K562 (cell line): Measurements from ENCODE around the gene TREM2. TPM values are rescaled to one million over a fixed set of nuclear protein-coding genes. Genes with fewer than 3 reads are reported as not detected.

Experiments used
- ATAC-seq: fragments of 200-7000 bp; cut with Tn5 transposase; 3 replicates; pipeline ENCODE4 v1.9.1; 2020; ENCODE audit warnings: moderate library complexity
- BruUV-seq: library from RNA; stranded (reverse); fragments of 400-500 nt; replicated peaks from 2 replicates; lab custom pipeline; 2021; lab: Mats Ljungman, UMichigan
- CTCF ChIA-PET: fragments of 300-600 bp; formaldehyde crosslinking; extraction: SDS; loops from one replicate; lab custom pipeline; 2021; ENCODE audit warnings: low intra/inter-chr PET ratio; lab: Yijun Ruan, JAX
- POLR2A ChIA-PET: fragments of 300-600, 350-650 bp; sonication (Branson Sonifier 250); formaldehyde crosslinking; extraction: SDS; loops from one replicate; lab custom pipeline; 2021; ENCODE audit warnings: antibody characterized with exemption, inconsistent platforms; lab: Yijun Ruan, JAX
- DNase-seq, 4 experiments: peaks; one replicate each; pipeline versions ENCODE4 v3.0.0 to v3.0.0-alpha.2; 2011 to 2018; ENCODE audit warnings: low spot score in 3 of 4, mixed read lengths in 3 of 4; ENCODE audit errors: extremely low read depth in 1 of 4
- FAIRE-seq: peaks from 2 replicates; lab custom pipeline; 2011; peaks lifted over from hg19 to GRCh38; lab: Jason Lieb, UNC
- H2AFZ ChIP-seq: 2 replicates; pipeline ENCODE4 v1.6.0; 2011; ENCODE audit warnings: low read depth, low read length, control low read depth, inconsistent platforms
- H3K27ac ChIP-seq: fragments of 200-600 bp; 3 replicates; pipeline ENCODE4 v1.8.0; 2011; ENCODE audit warnings: low read depth, mild to moderate bottlenecking, control low read depth, inconsistent platforms, low read length, moderate library complexity, mixed read lengths; ENCODE audit errors: extremely low read depth
- H3K27me3 ChIP-seq, 2 experiments: fragments of 300-600 bp in 1 of 2; 2 replicates in 1 of 2; 3 replicates in 1 of 2; pipeline versions ENCODE4 v1.6.0 to v1.8.0; 2011; ENCODE audit warnings: inconsistent platforms in 2 of 2, low read length in 2 of 2, mild to moderate bottlenecking in 1 of 2, mixed read lengths in 1 of 2, moderate library complexity in 1 of 2; ENCODE audit not compliant: control insufficient read depth in 2 of 2, insufficient read depth in 2 of 2
- H3K36me3 ChIP-seq: fragments of 300-600 bp; 3 replicates; pipeline ENCODE4 v1.8.0; 2011; ENCODE audit warnings: mild to moderate bottlenecking, low read length, inconsistent platforms; ENCODE audit not compliant: control insufficient read depth, insufficient read depth
- H3K4me1 ChIP-seq, 2 experiments: fragments of 200-600 bp in 1 of 2; replicated peaks in 1 of 2; 2 replicates in 1 of 2; 3 replicates in 1 of 2; pipeline versions ENCODE4 v1.5.1 to v1.8.0; 2011; ENCODE audit warnings: inconsistent platforms in 2 of 2, low read length in 2 of 2, mild to moderate bottlenecking in 1 of 2, mixed read lengths in 1 of 2, moderate library complexity in 1 of 2; ENCODE audit not compliant: control insufficient read depth in 2 of 2, insufficient read depth in 2 of 2
- H3K4me2 ChIP-seq: 2 replicates; pipeline ENCODE4 v1.6.1; 2011; ENCODE audit warnings: low read length, control low read depth, inconsistent platforms, mixed read lengths; ENCODE audit not compliant: insufficient read depth
- H3K4me3 ChIP-seq: fragments of 200-600 bp; sonication (generic), shearing (Covaris generic); 2 replicates; pipeline ENCODE4 v1.5.1; 2016; ENCODE audit warnings: control low read depth, inconsistent platforms
- H3K79me2 ChIP-seq: fragments of 200-600 bp; 3 replicates; pipeline ENCODE4 v1.8.0; 2011; ENCODE audit warnings: low read length, inconsistent platforms; ENCODE audit not compliant: control insufficient read depth, insufficient read depth
- H3K9ac ChIP-seq, 2 experiments: 2 replicates each; pipeline versions ENCODE4 v1.6.0 to v1.6.1; 2011; ENCODE audit warnings: low read depth in 2 of 2, low read length in 2 of 2, control low read depth in 1 of 2, inconsistent platforms in 1 of 2, mild to moderate bottlenecking in 1 of 2, mixed read lengths in 1 of 2; ENCODE audit not compliant: insufficient read depth in 1 of 2
- H3K9me1 ChIP-seq: one replicate; pipeline ENCODE4 v1.6.0; 2011; ENCODE audit warnings: inconsistent platforms, mild to moderate bottlenecking, low read length, moderate library complexity; ENCODE audit not compliant: control insufficient read depth, insufficient read depth
- H3K9me3 ChIP-seq: replicated peaks from 2 replicates; pipeline ENCODE4 v1.5.1; 2011; ENCODE audit warnings: low read depth, low read length, inconsistent platforms; ENCODE audit not compliant: control insufficient read depth, insufficient read depth
- H4K20me1 ChIP-seq: replicated peaks from 2 replicates; pipeline ENCODE4 v1.6.1; 2011; ENCODE audit warnings: low read length, inconsistent platforms, mixed read lengths; ENCODE audit not compliant: control insufficient read depth, insufficient read depth
- ATF2 ChIP-seq: sonication (generic); formaldehyde crosslinking; IDR thresholded peaks from 2 replicates; pipeline ENCODE4 v1.8.1; 2022; ENCODE audit warnings: missing genetic modification reagents
- CHD4 ChIP-seq: fragments of 200-600 bp; sonication (generic); IDR thresholded peaks from 3 replicates; pipeline ENCODE4 v1.6.1; 2012; ENCODE audit warnings: low read depth, mild to moderate bottlenecking, mixed read lengths, low read length, inconsistent platforms; ENCODE audit not compliant: insufficient read depth, insufficient replicate concordance, poor library complexity, severe bottlenecking
- CTBP1 ChIP-seq: fragments of 450-650 bp; IDR thresholded peaks from 2 replicates; pipeline ENCODE4 v1.6.1; 2016; ENCODE audit warnings: borderline replicate concordance
- HNRNPL ChIP-seq: fragments of 200-400 bp; formaldehyde crosslinking; IDR thresholded peaks from 2 replicates; pipeline ENCODE4 v1.6.1; 2017; ENCODE audit warnings: low read depth, mild to moderate bottlenecking, low read length
- MAZ ChIP-seq, 2 experiments: fragments of 450-650 bp in 1 of 2; sonication (generic) in 1 of 2; formaldehyde crosslinking; IDR thresholded peaks in 1 of 2; conservative IDR thresholded peaks in 1 of 2; 2 replicates each; pipeline versions ENCODE4 v1.4.0 to v1.5.0; 2020; ENCODE audit warnings: mild to moderate bottlenecking in 1 of 2, missing genetic modification reagents in 1 of 2
- MCM2 ChIP-seq: fragments of 450-650 bp; IDR thresholded peaks from 2 replicates; pipeline ENCODE4 v1.6.1; 2017; ENCODE audit warnings: low read depth, mild to moderate bottlenecking
- MXD1 ChIP-seq: fragments of 250-450 bp; sonication (Bioruptor Pico); IDR thresholded peaks from 2 replicates; pipeline ENCODE4 v1.8.0; 2021; ENCODE audit warnings: borderline replicate concordance, mild to moderate bottlenecking, moderate library complexity; ENCODE audit not compliant: poor library complexity, severe bottlenecking
- NBN ChIP-seq: fragments of 450-650 bp; IDR thresholded peaks from 2 replicates; pipeline ENCODE4 v1.6.1; 2016; ENCODE audit warnings: low read depth, mild to moderate bottlenecking
- STAT5A ChIP-seq: IDR thresholded peaks from 2 replicates; pipeline ENCODE4 v1.6.1; 2012; ENCODE audit warnings: low read length, inconsistent platforms, borderline replicate concordance
- THRB ChIP-seq: fragments of 450-650 bp; formaldehyde crosslinking; conservative IDR thresholded peaks from 2 replicates; pipeline ENCODE4 v1.4.0; 2022; ENCODE audit warnings: mild to moderate bottlenecking, missing genetic modification characterization
- ZNF592 ChIP-seq: fragments of 450-650 bp; IDR thresholded peaks from 2 replicates; pipeline ENCODE4 v1.6.1; 2017; ENCODE audit warnings: antibody characterized with exemption, mild to moderate bottlenecking
- WGBS: fragments of 100-300 bp; shearing (Covaris generic); methylation state at CpG from one replicate; pipeline ENCODE4 v1.1.6; 2016; ENCODE audit warnings: low coverage, mixed read lengths; ENCODE audit not compliant: insufficient coverage; ENCODE audit errors: missing lambda C conversion rate; 5-methylcytosine and 5-hydroxymethylcytosine counted together
- in situ Hi-C: fragments of 300-500 bp; cut with MboI; formaldehyde crosslinking; loops from 4 replicates; pipeline ENCODE4 v1.15.0; 2018; ENCODE audit warnings: inconsistent platforms, mixed read lengths
- intact Hi-C: fragments of 100-400 bp; cut with micrococcal nuclease; formaldehyde crosslinking; loops from 2 replicates; pipeline ENCODE4 v1.14.2; 2022
- polyA plus RNA-seq, 8 experiments: library from polyadenylated mRNA; depleted of rRNA in 4 of 8; stranded (reverse) in 5 of 8; unstranded in 3 of 8; fragments of >200 nt; fragmentation: Nextera tagmentation in 2 of 8; fragmentation: Illumina TruSeq in 1 of 8; extraction: Ambion mirVana in 2 of 8; extraction: Trizol in 1 of 8; gene quantifications; 2 replicates each; pipeline versions ENCODE4 v1.2.1 to v1.2.3, GENCODE V29; 2011 to 2014; ENCODE audit warnings: inconsistent platforms in 1 of 8, missing spikeins in 1 of 8
- total RNA-seq, 7 experiments: library from RNA; depleted of rRNA in 6 of 7; stranded (reverse); fragments of >200 nt in 6 of 7; fragmentation: Illumina TruSeq in 2 of 7; extraction: Trizol in 2 of 7; gene quantifications; 2 replicates each; pipeline versions ENCODE4 v1.2.1 to v1.2.3, GENCODE V29; 2011 to 2021; ENCODE audit warnings: low replicate concordance in 1 of 7

TREM2 gene
- total and polyA plus RNA-seq, 9 of the 15 experiments (the other 6 are each of a cell fraction or from before 2014, with no cell fraction given) = not detected

GRCh38 chr6:41153992-41154625 is 8.8 kb downstream of the TREM2 start, which contains the start of gene TREML1:
Gene TREML1, minus strand, starts transcription at chr6:41154347. Its CDS starts 59 bp downstream, at chr6:41154288.
- ChIA-PET CTCF (no interaction called here), POLR2A (interaction anchor here (0.6 to 1.2 kb wide), 3 partner anchors 12 to 1362 kb away, joined by 3 to 4 read pairs (median 3); no protein-coding TSS in a partner anchor)
- 0% methylated on average over 5 of the region's 5 CpGs for WGBS
- Histone ChIP-seq H3K4me3 (no peak within 1 kb of the TSS), H3K9me3 (no peaks in the 10 kb centered on the region), H3K9ac (no peak within 1 kb of the TSS), H3K4me2 (no peak within 1 kb of the TSS), H3K36me3 (no peaks in the 10 kb centered on the region), H3K27me3 (peaks cover 10 to 59% of the 10 kb centered on the region in 2 experiments), H2AFZ (no peak within 1 kb of the TSS), H3K79me2 (no peaks in the 10 kb centered on the region), H4K20me1 (peaks cover 4% of the 10 kb centered on the region; the same call in 1 of the 2 replicates), H3K27ac (no peak within 1 kb of the TSS), H3K4me1 (no peaks in the 10 kb centered on the region), H3K9me1 (no peaks in the 10 kb centered on the region)
- in situ Hi-C loops (no loop called here), intact Hi-C loops (no loop called here)
- BruUV-seq = no TSS peak
- DNase-seq = no peak
- FAIRE-seq = no peak
- no peak for ATAC-seq
- TF ChIP-seq MXD1 = no peak
- no peak for TF ChIP-seq THRB
- TF ChIP-seq MAZ (CRISPR knock-in tag; conservative IDR thresholded peaks at IDR 0.05 in 1 of 2, IDR thresholded peaks at IDR 0.05 in 1 of 2) = no peak
- TF ChIP-seq STAT5A = no peak
- no peak for TF ChIP-seq CHD4
- TF ChIP-seq ATF2 (CRISPR knock-in tag) = no peak
- TF ChIP-seq HNRNPL = no peak
- TF ChIP-seq NBN = no peak
- no peak for TF ChIP-seq ZNF592
- no peak for TF ChIP-seq MCM2
- TF ChIP-seq CTBP1 = no peak
